HG03175 (cell line): ENCODE data around the gene SNRNP35.
"Not testable (repeated sequence)": the region's sequence is repeated elsewhere in the genome, so short reads cannot be mapped to it uniquely, and the experiment has no call there.

Source experiments
- ATAC-seq: cut with Tn5 transposase; IDR thresholded peaks from one replicate; pipeline ENCODE4 v1.9.1; 2021; ENCODE audit warnings: mild to moderate bottlenecking, moderate library complexity; ENCODE audit not compliant: unreplicated experiment

Gene SNRNP35

GRCh38 chr12:123487428-123487827, 29.5 kb downstream of the SNRNP35 start:
- ATAC-seq, result no peak

- no peak for ATAC-seq
Observed at GRCh38 chr12:123488539-123489230, 30.7 kb downstream of the SNRNP35 start.

- ATAC-seq, result no peak
Observed at GRCh38 chr12:123489580-123489979, 31.6 kb downstream of the SNRNP35 start.

DNA sequence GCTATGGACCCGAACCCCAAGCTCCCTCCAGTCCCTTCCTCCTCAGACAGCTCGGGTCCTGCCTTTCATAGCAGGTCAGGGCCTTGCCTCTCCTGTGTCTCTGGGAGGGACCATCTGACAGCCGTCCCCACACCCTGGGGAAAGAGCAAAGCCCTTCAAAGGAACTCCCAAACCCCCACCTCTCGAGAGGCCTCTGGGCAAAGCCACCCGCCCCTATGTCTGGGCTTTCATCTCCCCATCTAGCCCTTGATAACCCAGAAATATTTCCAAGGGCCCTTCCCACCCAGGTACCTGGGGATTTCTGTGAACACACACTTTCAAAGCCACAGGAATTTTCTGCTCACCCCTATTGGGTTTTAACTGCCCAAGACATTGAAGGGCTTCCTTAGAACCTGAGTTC, 32.1 kb downstream of the SNRNP35 start:
- no peak for ATAC-seq

- no peak for ATAC-seq
Observed at GRCh38 chr12:123491056-123491455, 33.1 kb downstream of the SNRNP35 start.

DNA sequence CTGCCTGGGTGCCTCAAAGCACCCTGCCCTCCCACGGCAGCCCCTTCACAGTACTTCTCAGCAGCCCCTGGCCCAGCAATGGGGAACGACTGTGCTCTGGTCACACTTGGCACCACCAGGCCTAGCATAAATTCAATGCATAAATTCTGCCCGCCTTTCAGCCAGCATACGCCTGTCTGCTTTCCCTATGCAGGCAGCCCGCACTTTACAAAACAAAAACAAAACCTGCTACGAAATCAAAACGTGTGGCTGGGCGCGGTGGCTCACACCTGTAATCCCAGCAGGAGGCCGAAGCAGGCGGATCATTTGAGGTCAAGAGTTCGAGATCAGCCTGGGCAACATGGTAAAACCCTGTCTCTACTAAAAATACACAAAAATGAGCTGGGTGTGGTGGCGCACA, 33.5 kb downstream of the SNRNP35 start:
- ATAC-seq, result no peak

DNA sequence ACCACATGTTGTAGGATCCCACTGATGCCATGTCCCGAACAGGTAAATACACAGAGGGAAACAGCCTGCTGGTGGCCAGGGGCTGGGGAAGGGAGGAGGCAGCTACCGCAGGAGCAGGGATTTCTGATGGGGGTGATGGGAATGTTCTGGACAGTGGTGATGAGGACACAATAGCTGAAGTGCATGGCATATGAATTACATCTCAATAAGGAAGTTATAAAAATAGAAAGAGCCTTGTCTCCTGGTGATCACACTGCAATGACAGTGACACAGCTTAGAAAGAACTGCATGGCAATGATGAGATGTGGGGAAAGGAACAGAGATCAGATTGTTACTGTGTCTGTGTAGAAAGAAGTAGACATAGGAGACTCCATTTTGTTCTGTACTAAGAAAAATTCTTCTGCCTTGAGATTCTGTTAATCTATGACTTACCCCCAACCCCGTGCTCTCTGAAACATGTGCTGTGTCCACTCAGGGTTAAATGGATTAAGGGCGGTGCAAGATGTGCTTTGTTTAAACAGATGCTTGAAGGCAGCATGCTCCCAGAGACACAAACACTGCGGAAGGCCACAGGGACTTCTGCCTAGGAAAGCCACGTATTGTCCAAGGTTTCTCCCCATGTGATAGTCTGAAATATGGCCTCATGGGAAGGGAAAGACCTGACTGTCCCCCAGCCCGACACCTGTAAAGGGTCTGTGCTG, 34.5 kb downstream of the SNRNP35 start:
- not testable (repeated sequence) for ATAC-seq

- no peak for ATAC-seq
Observed at GRCh38 chr12:123494124-123494851, 36.3 kb downstream of the SNRNP35 start.

DNA sequence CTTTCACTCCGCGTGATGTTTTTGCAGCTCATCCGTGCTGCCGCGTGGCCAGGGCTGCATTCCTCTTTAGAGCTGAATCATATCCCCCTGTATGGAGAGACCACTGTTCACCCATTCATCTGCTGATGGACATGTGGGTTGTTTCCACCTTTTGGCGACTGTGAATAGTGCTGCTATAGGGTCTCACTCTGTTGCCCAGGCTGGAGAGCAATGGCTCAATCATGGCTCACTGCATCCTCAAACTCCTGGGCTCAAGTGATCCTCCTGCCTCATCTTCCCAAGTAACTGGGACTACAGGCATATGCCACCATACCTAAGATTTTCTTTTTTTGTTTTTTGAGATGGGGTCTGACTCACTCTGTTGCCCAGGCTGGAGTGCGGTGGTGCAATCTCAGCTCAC, 39.1 kb downstream of the SNRNP35 start:
- ATAC-seq, result no peak

GRCh38 chr12:123498126-123498825, 40.3 kb downstream of the SNRNP35 start:
- no peak for ATAC-seq

DNA sequence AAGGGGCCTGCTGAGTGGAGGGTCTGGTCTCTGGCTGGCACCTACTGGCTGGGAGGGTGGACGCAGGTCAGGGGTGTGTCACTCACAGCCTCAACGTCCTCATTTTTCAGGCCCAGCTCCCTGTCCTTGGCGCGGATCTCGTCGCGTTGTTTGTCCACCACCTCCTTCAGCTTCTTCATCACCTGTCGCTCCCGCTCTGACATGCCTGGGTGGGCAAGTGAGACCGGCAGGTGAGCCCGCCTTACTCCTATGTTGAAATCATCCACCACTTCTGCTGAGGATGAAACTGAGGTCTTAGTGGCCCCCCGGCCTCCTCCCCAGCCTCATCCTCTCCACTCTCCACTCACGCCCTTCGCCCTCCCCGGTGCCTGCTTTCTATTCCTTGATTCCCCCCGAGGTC, 41.4 kb downstream of the SNRNP35 start:
- no peak for ATAC-seq

DNA sequence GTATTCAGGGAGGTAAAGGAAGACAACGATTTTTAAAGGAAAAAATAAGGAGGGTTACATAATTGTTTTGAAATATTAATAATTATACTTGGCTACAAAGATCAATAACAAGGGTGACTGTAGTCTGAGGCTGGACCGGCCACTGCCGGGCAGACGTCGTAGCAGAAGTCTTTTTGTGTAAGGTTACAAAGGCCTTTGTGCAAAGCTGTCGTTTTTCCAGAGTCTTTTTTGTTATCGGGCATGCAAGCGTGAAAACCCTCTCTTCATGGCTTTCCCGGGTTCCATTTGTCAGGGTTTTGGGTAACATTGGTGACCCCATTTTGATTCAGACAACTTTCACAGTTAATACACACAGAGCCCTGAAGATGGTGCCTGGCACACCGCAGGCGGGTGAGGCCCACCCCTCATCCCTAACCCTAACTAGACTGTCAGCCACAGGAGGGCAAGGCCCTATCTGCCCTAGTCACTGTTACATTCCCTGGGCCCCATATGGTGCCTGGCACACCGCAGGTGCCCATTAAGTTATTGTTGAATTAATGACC, 44.3 kb downstream of the SNRNP35 start:
- ATAC-seq, result no peak

- no peak for ATAC-seq
Observed at GRCh38 chr12:123506059-123506842, 48.3 kb downstream of the SNRNP35 start.

DNA sequence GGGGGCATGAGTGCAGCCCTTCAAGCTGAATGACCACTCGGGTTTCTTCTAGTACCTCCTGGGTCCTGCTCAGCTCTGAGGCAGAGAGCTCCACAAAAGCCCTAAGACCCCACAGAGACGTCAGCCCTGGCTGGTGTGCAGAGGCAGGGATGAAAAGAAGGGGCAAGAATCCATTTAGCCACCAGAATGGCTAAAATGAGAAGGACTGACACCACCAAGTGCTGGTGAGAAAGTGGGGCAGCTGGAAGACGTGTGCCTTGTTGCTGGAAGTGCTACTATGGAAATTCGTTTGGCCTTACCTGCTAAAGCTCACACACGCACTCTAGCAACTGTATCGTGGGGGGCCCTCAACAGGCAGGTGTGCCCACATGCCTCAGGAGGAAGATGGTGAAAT, 48.9 kb downstream of the SNRNP35 start:
- no peak for ATAC-seq

DNA sequence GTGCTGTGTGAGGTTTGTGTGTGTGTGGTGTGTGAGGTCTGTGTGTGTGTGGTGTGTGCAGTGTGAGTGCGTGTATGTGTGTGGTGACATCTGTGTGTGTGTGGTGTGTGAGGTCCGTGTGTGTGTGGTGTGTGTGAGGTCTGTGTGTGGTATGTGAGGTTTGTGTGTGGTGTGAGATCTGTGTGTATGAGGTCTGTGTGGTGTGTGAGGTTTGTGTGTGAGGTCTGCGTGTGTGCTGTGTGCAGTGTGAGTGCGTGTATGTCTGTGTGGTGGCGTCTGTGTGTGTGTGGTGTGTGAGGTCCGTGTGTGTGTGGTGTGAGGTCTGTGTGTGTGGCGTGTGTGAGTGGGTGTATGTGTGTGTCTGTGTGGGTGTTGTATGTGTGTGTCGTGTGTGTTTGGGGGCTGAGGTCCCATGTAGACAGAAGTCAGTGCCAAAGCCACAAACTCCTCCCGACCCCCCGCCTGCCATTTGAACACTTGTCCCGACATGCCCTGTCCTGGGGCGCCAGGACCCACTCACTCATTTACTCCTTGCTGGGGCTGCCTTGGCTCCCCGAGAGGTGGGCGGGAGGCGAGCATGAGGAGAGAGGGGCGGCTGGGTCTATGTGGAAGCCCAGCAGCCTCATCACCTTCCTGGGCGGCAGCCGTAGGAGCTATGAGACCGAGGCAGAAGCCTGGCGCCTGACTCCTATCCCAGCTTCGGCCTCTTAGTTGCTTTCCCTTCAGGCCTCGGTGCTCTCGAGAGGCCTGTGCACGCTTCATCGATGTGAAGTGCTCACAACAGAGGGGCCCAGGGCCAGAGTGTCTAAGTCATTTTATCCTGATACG, 55.1 kb downstream of the SNRNP35 start:
- no peak for ATAC-seq

DNA sequence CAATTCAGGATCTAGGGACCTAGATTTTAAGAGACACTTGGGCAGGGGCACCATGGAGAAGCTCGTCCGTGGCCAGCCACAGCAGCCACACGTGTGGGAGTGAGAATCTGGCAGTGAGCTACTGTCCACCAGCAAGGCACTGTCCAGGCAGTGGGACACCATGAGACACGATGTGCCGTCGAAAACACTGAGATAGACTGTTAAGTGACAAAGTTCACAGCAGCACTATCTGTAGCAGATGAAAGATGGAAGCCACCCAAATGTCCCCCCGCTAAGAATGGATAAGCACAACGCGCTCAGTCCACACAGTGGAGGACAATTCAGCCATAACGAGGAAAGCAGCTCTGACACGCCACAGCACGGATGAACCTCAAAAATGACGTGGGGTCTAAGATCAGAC, 55.9 kb downstream of the SNRNP35 start:
- no peak for ATAC-seq

- ATAC-seq, result not testable (repeated sequence)
Observed at GRCh38 chr12:123514582-123515221, 56.8 kb downstream of the SNRNP35 start.

DNA sequence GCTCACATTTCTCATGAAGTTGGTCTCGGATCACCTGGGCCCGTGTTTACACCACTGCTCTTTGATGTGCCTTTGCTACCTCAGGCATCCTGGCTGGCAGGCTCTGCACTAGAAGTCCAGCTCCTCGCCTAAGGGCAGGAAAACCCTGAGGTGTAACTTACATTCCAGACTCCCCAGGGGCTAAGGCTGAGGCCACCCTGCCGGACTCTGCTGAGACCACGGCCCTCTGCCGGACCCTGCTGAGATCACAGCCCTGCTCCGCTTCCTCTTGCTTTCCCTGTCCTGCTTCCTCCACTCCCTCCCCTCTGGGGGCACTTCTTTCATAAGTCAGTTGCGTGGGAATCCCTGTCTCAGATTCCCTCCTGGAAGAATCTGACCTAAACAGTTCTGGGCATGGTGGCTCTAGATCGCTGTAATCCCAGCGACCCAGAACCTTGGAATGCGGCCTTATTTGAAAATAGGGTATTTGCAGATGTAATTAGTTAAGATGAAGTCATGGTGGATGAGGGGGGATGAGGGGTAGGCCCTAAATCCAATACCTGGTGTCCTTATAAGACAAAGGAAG, 58.4 kb downstream of the SNRNP35 start:
- no peak for ATAC-seq
